GM19395 (cell line): Measurements from ENCODE around the gene TLCD3B.
A peak's percentile ranks its signal among the peaks of the same experiment; 100 is the strongest.

Source experiments
- ATAC-seq: cut with Tn5 transposase; IDR thresholded peaks from one replicate; pipeline ENCODE4 v1.9.1; 2021; ENCODE audit warnings: mild to moderate bottlenecking, moderate library complexity; ENCODE audit not compliant: unreplicated experiment

Gene TLCD3B, protein sequence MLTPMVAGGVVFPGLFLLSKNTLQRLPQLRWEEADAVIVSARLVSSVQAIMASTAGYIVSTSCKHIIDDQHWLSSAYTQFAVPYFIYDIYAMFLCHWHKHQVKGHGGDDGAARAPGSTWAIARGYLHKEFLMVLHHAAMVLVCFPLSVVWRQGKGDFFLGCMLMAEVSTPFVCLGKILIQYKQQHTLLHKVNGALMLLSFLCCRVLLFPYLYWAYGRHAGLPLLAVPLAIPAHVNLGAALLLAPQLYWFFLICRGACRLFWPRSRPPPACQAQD

DNA sequence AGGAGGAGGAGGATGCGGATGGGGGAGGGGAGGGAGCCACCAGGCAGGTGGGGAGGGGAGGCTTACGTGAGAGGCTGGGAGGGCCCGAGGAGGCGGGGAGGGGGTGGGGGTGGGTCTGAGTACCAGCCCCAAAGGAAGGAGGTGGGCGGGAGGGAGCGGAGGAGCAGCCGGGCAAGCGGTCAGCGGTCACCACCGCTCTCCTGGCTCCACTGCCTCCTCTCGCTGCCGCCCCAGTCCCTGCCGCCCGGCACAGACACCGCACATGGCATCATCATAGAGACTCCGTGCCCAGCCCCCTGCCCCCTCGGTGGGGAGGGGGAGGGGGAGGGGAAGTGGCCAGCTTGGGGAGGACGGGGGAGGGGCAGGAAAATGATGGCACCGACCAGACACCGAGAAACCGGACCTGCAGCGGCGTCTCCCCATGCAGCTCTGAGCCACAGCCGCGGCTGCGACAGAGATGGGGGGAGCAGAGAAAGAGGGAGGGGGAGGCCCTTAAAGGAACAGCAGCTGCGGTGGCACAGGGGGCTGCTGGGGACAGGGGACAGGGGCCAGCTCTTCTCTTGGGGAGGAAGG is at the start of gene TLCD3B:
TLCD3B (minus strand) TSS at position 431 of the 573 bp plus-strand sequence. CDS start 744 bp downstream, outside the sequence.
- ATAC-seq, result no peak

DNA sequence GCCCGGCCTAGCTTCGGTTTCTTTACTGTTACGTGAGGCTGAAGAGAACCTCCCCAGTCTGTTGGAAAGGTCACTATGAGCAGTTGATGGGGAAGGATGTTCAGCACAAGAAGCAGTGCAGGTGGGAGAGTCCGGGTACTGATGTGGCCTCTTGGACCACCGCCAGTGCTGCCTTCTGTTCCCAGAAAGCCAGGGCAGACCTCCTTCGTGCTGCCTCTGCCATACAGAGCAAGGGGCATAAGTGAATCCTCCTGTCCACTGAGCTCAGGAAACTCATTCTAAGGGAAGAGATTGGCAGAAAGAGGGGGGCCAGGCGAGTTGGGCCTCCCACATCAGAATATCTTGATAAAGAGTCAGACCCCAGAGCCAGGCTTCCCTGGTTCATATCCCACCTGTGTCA is 48.4 kb upstream of the TLCD3B start:
- no peak for ATAC-seq

DNA sequence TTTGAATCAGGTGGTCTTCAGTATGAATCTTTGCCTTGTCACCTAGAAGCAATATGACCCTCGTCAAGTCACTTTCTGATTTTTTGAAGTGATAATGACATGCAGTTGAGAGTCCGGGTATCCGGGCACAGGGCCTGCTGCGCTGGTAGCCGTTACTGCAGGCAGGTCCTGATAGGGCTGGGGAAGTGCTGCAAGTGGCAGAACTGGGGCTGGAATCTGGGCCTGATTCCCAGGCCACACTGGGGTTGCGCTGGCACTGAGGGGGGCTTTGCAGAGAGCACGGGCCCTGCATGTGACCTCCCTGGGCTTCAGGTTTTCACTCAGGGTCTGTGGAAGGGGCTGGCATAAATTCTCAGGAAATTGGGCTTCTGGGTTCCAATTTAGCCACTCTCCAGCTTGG is 47.7 kb upstream of the TLCD3B start:
- ATAC-seq, result no peak

DNA sequence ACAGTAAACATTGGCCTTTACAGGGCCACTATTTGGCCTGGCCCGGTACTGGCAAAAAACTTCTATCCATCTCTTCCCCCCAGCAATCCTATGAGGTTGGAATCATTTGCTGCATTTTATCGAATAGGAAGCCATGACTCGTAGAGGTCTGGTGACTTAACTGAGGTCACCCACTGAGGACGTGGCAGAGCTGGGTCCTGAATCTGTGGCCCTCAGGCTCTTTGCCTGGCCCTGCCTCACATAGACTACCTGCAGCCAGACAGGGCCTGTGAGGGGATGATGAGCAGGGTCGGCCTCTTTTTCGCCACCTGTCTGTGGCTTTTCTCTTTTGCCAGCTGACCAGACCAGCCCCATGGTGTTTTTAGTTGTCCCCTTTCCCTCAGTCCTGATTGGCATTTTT is 46.6 kb upstream of the TLCD3B start:
- ATAC-seq, result no peak

DNA sequence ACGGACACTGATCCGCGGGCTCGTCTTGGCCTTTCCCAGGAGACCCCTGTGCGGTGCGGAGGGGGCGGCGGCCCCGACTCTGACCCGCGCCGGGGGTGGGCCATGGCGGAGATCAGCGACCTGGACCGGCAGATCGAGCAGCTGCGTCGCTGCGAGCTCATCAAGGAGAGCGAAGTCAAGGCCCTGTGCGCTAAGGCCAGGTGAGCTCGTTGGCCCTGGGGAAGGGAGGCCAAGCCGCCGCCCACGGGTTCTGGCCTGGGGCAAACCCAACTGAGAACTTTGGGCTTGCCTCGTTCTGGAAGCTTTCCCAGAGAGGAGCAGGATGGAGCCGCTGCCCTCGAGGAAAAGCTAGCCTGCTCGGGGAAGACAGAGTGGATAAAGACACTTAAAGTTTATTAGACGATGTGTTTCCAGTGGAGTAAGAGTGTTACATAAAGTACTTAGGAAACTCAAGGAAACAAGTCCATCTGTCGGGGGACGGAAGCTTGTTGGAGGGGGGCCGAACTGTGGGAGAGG is 45.3 kb upstream of the TLCD3B start:
- peak; percentile 29 for ATAC-seq

DNA sequence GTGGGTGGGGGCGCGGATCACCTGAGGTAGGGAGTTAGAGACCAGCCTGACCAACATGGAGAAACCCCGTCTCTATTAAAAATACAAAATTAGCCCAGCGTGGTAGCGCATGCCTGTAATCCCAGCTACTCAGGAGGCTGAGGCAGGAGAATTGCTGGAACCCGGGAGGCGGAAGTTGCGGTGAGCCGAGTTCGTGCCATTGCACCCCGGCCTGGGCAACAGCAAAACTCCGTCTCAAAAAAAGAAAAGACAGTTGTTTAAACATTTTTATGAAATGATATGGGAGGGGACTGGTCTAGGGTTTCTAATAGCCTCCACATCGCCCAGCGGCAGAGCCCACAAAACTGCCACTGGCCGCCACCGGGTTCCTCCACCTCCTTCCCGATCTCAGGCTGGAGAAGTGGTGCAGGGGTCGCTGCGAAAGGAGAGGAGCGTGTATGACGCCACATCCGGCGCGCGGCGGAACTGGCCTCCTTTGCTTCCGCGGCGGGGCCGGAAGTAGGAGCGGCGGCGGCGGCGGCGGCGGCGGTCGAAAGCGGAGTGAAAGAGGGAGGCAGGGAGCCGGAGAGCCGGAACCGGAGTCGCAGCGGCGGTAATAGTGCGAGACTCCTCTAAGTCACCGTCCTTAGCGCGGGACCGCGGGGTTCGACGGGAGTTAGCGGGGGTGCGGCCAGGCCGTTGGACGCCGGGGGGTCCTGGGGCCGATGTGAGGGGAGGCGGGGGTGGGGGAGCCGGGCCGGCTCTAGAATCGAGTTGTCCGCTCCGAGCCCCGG is 44.6 kb upstream of the TLCD3B start, which contains the start of gene PPP4C:
PPP4C (plus strand) TSS at position 492 of the 773 bp plus-strand sequence. CDS start 384 bp downstream, outside the sequence.
- peak; percentile 73 for ATAC-seq

DNA sequence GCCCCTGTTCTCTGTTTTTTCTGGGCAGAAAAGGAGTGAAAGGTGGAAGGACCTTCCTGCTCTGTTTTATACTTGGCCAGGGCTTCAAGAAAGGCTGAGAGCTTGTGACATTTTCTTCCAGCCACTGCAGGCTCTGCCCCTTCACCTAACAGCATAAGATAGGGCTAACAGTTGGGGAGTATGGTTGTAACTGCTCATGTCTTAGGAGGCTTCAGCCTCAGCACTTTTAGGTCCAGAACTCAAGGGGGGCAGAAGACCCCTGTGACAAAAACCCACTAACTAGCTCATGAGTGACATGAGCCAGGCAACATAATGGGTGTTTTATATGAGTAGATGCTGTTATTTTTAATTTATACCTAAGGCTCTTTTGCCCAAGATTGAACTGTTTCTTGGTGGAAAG is 39.4 kb upstream of the TLCD3B start:
- ATAC-seq, result no peak

DNA sequence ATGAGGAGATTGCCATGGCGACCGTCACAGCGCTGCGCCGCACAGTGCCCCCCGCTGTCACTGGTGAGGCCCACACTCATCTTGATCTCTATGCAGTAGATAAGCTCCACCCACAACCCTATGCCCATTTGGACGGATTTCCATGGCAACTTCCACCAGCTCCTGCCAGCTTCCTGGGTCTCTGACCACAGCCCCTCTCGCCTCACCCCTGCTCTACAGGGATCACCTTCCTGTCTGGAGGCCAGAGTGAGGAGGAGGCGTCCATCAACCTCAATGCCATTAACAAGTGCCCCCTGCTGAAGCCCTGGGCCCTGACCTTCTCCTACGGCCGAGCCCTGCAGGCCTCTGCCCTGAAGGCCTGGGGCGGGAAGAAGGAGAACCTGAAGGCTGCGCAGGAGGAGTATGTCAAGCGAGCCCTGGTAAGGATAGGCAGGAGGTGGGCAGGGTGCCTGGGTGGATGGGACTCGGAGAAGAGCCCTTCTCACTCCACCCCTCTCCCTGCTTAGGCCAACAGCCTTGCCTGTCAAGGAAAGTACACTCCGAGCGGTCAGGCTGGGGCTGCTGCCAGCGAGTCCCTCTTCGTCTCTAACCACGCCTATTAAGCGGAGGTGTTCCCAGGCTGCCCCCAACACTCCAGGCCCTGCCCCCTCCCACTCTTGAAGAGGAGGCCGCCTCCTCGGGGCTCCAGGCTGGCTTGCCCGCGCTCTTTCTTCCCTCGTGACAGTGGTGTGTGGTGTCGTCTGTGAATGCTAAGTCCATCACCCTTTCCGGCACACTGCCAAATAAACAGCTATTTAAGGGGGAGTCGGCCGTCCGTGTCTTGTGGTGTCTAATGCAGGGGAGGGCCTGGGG is 38.8 kb upstream of the TLCD3B start:
- ATAC-seq, result no peak

DNA sequence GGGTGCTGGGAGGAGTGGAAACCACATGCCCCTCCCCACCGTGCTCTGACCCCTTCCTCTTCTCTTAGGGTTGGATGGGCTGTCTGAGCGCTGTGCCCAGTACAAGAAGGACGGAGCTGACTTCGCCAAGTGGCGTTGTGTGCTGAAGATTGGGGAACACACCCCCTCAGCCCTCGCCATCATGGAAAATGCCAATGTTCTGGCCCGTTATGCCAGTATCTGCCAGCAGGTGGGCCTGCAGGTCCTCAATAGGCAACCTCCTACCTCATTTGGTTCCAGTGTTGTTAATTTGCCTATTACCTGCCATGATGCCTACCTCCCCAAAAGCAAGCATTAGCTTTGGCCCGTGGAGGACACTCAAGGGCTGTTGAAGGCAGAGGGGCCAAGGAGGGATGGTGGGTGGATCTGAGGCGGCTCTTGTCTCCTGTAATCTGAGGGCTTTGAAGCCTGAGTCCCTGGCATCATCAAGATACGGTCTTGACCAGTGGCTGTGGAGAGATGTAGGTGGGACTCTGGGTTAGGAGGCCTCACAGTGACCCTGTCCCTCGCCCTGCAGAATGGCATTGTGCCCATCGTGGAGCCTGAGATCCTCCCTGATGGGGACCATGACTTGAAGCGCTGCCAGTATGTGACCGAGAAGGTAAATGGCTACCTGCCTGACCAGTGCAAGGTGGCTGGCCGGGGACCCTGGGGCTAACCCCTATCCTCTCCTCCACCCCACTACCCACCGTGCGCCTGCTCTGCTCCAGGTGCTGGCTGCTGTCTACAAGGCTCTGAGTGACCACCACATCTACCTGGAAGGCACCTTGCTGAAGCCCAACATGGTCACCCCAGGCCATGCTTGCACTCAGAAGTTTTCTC is 37.9 kb upstream of the TLCD3B start:
- no peak for ATAC-seq

DNA sequence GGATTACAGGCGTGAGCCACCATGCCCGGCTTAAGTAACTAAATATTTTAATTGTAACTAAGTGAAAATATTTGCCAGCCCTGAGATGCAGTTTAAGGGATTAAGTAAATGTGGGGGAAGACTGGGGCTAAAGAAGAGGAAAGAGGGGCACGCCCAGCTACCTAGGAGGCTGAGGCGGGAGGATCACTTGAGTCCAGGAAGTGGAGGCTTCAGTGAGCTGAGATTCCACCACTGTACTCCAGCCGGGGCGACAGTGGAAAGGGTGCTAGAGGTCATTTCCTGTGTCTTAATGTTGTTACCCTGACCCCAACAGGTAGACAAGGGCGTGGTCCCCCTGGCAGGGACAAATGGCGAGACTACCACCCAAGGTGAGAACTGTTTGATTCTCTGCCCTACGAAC is 37.3 kb upstream of the TLCD3B start:
- ATAC-seq, result no peak

DNA sequence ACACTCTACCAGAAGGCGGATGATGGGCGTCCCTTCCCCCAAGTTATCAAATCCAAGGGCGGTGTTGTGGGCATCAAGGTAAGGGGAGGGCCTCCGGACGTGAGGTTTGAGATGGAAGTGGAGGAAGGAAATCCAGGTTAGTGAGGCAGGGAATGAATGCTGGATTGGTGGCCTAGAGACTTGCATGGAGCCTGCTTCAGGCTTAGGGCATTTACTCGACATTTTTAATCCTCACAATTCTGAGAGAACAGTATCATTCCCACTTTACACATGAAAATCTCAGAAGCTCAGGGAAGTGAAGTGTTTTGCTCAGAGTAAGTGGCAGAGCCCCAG is 36.5 kb upstream of the TLCD3B start:
- no peak for ATAC-seq

DNA sequence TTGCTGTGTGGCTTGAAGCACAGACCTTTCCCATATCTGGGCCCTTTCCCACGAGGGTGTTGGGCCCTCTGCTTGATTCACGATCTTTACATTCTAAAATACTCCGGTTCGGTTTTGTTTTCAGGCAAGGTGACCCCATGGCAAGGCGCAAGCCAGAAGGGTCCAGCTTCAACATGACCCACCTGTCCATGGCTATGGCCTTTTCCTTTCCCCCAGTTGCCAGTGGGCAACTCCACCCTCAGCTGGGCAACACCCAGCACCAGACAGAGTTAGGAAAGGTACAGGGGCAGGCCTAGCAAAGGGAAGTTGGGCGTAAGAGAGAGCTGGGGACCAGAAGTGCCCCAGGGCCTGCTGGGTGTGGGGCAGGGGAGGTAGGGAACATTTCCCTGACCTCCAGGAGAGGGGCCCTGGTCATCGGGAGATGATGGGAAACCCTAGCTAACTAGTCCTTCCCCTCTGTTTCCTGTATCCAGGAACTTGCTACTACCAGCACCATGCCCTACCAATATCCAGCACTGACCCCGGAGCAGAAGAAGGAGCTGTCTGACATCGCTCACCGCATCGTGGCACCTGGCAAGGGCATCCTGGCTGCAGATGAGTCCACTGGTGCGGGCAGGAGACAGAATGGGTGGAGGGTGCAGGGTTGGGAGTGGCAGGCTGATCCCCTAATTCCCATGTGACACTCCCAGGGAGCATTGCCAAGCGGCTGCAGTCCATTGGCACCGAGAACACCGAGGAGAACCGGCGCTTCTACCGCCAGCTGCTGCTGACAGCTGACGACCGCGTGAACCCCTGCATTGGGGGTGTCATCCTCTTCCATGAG is 35.9 kb upstream of the TLCD3B start:
- no peak for ATAC-seq

DNA sequence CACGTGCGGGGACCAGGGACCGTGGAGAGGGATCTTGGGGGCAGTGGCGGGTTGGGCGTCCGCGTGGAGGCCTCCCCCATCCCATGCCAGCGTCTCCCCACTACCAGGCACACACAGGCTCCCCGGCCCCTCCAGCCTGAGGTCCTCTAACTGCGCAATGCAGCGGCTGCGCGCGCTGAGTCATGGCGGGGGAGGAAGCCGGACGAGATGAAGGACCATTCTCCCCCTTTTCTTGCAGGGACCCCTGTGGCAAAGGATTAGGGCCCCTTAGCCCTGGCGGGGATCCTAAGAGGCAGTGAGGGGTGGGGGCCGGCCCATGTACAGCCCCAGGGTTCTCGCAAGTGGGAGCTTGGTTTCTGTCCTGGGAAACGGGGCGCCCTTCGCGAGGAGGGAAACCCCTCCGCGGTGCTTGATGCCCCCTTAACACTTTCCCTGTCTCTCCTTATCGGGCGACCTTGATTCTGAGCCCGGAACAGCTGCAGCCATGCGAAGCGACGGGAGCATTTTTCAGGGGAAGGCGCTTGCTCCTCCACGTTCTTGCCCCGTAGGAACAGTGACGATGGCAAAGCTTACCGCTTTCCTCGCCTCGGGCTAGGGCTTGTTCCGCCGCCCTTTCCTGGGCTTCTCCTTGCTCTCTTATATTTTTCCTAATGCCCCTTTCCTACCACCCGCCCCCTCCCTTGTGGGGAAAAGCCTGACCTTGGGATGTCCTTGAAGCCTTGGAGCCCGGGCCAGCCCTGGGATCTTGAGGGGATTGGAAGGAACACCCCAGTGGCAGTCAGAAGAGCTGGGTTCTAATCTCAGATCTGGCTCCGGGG is 35.1 kb upstream of the TLCD3B start:
- peak; percentile 6 for ATAC-seq

DNA sequence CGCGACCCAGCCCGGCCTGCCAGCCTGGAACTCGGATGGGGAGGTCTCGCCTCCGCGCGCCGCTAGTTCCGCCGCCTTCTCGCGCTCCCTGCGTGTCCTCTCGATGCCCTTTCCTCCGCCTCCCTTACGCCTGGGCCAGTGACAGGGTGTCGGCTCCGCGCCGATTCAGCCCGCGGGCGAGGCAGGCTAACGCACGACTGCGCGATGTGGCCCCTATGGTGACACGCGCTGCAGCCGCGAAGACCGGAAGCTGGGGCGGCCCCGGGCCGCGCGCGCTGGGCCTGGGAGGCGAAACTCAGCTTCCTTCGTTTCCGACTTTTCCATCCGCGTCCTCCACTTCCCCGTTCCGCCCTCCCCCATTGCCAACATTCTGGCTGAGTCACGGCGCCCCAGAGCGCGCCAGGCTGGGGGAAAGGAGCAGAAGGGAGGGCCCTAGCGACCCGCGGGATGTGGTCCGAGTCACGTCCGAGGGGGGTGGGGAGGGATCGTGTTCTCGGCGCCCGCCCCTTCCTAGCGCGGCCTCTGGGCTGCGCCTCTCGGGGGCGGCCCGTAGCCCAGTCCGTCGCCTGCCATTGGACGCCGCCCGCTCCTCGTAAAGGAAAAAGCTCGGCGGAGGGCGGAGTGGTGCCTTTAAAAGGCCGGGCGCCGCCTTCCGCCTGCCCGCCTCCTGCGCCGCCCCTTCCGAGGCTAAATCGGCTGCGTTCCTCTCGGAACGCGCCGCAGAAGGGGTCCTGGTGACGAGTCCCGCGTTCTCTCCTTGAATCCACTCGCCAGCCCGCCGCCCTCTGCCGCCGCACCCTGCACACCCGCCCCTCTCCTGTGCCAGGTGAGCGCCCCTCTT is 34.3 kb upstream of the TLCD3B start, which contains the start of gene ALDOA:
ALDOA (plus strand) TSS at position 659 of the 841 bp plus-strand sequence. CDS start 1,138 bp downstream, outside the sequence.
- ATAC-seq, result peak; percentile 71

DNA sequence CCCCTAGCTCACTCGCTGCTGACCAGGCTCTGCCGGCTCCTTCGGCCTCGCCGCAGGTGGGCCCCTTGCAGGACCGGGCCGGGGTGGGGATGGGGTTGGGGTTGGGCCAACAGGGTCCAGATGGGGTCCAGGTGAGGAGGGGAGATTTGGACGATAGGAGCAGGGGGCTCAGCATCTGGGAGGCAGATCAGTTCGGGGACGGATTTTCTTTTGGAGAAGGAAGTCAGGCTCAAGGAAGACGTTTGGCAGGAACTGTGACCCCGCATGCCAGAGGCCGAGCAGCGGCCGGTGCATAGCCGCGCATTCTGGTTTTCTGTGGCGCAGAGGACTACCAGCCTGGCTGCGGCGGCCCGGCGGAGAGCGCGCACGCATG is 33.6 kb upstream of the TLCD3B start:
- ATAC-seq, result peak; percentile 3

DNA sequence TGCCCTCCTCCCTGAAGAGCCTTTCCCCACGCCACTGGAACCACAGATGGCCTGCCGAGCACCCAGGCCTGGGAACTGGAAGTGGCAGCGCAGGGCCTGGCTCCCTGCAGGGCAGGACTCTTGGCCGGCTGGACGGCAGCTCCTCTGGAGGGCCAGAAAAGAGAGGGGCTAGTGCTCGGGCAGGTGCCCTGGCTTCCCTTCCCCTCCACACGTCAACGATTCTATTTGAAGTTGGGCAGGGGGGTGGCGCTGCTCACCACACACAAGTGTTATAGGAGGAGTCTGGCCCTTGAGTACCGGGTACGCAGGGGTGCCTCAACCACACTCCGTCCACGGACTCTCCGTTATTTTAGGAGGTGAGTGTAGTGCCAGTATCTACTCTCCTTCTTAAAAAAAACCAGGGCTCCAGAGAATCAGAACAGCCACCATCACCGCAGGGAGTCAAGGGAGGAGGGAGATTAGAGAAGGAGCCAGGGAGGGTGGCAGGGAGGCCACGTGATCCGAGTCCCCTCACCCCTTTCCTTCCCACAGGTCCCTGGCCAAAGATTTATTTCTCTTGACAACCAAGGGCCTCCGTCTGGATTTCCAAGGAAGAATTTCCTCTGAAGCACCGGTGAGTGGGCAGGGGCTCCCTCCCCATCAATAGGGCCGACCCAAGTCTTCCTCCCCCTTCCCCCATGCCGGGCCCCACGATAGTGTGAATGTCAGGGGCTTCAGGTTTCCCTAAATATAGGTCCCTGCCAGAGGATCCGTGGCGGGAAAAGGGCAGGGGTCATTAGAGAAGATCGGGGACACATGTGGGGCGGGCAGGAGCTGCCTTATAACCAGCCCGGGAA is 33.0 kb upstream of the TLCD3B start:
- no peak for ATAC-seq
